ENCODE results near the gene MAPK10.

- no peak for TF ChIP-seq POLR2A (IDR thresholded peaks at IDR 0.05)
- TF ChIP-seq CTCF (IDR thresholded peaks at IDR 0.05): no peak
- TF ChIP-seq POLR2AphosphoS5 (IDR thresholded peaks at IDR 0.05; ENCODE audit: insufficient read depth in 1 of 2, low read depth in 1 of 2): no peak
Measured at GRCh38 chr4:86184901-86185285, 175.0 kb downstream of the MAPK10 start.
